Retinal pigment epithelial cell (primary cell): ENCODE measurements around the gene LVRN.

Experiments used
- DNase-seq: peaks from one replicate; pipeline ENCODE4 v3.0.0-alpha.2; 2010; ENCODE audit warnings: low read depth
- H3K4me3 ChIP-seq: 2 replicates; pipeline ENCODE4 v1.5.1; 2011; ENCODE audit warnings: mild to moderate bottlenecking, low read length, control low read depth, moderate library complexity
- CTCF ChIP-seq: conservative IDR thresholded peaks from 2 replicates; pipeline ENCODE4 v1.5.1; 2011; ENCODE audit warnings: low read depth, low read length, control low read depth, inconsistent platforms

Gene LVRN

GRCh38 chr5:115946655-115947054 lies 15.6 kb upstream of the LVRN start:
- H3K4me3 ChIP-seq = no peak overlapping the region
- no peak for DNase-seq
- TF ChIP-seq CTCF = no peak

- DNase-seq = no peak
- no peak for TF ChIP-seq CTCF
- H3K4me3 ChIP-seq = no peak overlapping the region
Measured at GRCh38 chr5:115947260-115947659, 15.0 kb upstream of the LVRN start.

GRCh38 chr5:115948091-115948534 lies 14.2 kb upstream of the LVRN start:
- DNase-seq = no peak
- no peak overlapping the region for H3K4me3 ChIP-seq
- TF ChIP-seq CTCF = no peak

GRCh38 chr5:115949096-115949495 lies 13.2 kb upstream of the LVRN start:
- DNase-seq = no peak
- no peak overlapping the region for H3K4me3 ChIP-seq
- TF ChIP-seq CTCF = no peak

GRCh38 chr5:115952588-115952987 lies 9.7 kb upstream of the LVRN start:
- H3K4me3 ChIP-seq = no peak overlapping the region
- TF ChIP-seq CTCF = no peak
- no peak for DNase-seq

GRCh38 chr5:115954144-115954543 lies 8.1 kb upstream of the LVRN start:
- H3K4me3 ChIP-seq = no peak overlapping the region
- TF ChIP-seq CTCF = no peak
- DNase-seq = no peak

- no peak overlapping the region for H3K4me3 ChIP-seq
- no peak for DNase-seq
- no peak for TF ChIP-seq CTCF
Measured at GRCh38 chr5:115956957-115957356, 5.3 kb upstream of the LVRN start.
